DMS53 treated with DMSO at 0.1 percent for 48 hours (cell line): ENCODE measurements around the gene TNIP1.
A peak's percentile ranks its signal among the peaks of the same experiment; 100 is the strongest.

Experiments used
- DNase-seq: peaks from one replicate; lab custom pipeline; 2025; ENCODE audit not compliant: unreplicated experiment; lab: John Stamatoyannopoulos, UW

TNIP1 gene

GRCh38 chr5:151084363-151084762 is 3.5 kb upstream of the TNIP1 start:
- DNase-seq, result no peak

- peak; percentile 31 for DNase-seq
Observed at GRCh38 chr5:151083081-151083676, 2.3 kb upstream of the TNIP1 start.

- peak; percentile 12 for DNase-seq
Observed at GRCh38 chr5:151082282-151082902, 1.6 kb upstream of the TNIP1 start.

- peak; percentile 45 for DNase-seq
Observed at GRCh38 chr5:151081431-151082281, 822 bp upstream of the TNIP1 start.

- no peak for DNase-seq
Observed at GRCh38 chr5:151079838-151080612, 809 bp downstream of the TNIP1 start.

GRCh38 chr5:151078490-151079262 is 2.2 kb downstream of the TNIP1 start:
- no peak for DNase-seq

- no peak for DNase-seq
Observed at GRCh38 chr5:151077967-151078366, 2.9 kb downstream of the TNIP1 start.

- no peak for DNase-seq
Observed at GRCh38 chr5:151077419-151077818, 3.4 kb downstream of the TNIP1 start.

- DNase-seq, result no peak
Observed at GRCh38 chr5:151076616-151077015, 4.2 kb downstream of the TNIP1 start.

GRCh38 chr5:151075698-151076331 is 5.0 kb downstream of the TNIP1 start:
- no peak for DNase-seq

- DNase-seq, result no peak
Observed at GRCh38 chr5:151074557-151074956, 6.3 kb downstream of the TNIP1 start.

GRCh38 chr5:151073280-151073679 is 7.6 kb downstream of the TNIP1 start:
- no peak for DNase-seq

GRCh38 chr5:151072630-151073025 is 8.2 kb downstream of the TNIP1 start:
- no peak for DNase-seq

GRCh38 chr5:151071848-151072629 is 8.8 kb downstream of the TNIP1 start:
- DNase-seq, result no peak

GRCh38 chr5:151071021-151071420 is 9.8 kb downstream of the TNIP1 start:
- no peak for DNase-seq

- DNase-seq, result no peak
Observed at GRCh38 chr5:151070449-151070848, 10.4 kb downstream of the TNIP1 start.

GRCh38 chr5:151068433-151069197 is 12.2 kb downstream of the TNIP1 start:
- no peak for DNase-seq

- DNase-seq, result no peak
Observed at GRCh38 chr5:151067632-151068432, 13.0 kb downstream of the TNIP1 start.
